GM21786 (cell line): ENCODE data around the gene BLOC1S2.
A peak's percentile ranks its signal among the peaks of the same experiment; 100 is the strongest.
"Not testable (repeated sequence)": the region's sequence is repeated elsewhere in the genome, so short reads cannot be mapped to it uniquely, and the experiment has no call there.

ENCODE experiments used
- ATAC-seq: cut with Tn5 transposase; IDR thresholded peaks from one replicate; pipeline ENCODE4 v1.9.1; 2021; ENCODE audit not compliant: unreplicated experiment

The BLOC1S2 gene

GRCh38 chr10:100292300-100292699 lies 5.8 kb upstream of the BLOC1S2 start:
- ATAC-seq: not testable (repeated sequence)

DNA sequence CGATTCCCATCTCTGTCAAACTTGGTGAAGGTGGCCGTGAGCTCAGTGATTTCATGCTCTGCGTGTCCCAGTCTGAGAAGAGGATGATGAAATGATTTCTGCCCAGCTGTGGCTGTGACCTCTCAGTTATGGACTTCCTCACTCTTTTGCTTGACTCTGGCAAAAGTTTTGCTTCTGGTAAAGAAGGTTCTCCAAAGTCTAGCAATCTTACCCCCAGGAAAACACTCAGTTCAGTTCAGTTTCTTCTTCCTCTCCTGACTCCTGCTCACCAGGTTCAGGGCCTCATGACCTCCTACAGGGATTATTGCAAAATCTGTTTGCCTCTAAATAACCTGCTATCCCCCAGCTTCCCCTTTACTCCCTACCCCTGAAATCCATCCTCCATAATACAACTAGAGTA lies 4.9 kb upstream of the BLOC1S2 start:
- ATAC-seq: no peak

- no peak for ATAC-seq
Measured at GRCh38 chr10:100289641-100290040, 3.2 kb upstream of the BLOC1S2 start.

DNA sequence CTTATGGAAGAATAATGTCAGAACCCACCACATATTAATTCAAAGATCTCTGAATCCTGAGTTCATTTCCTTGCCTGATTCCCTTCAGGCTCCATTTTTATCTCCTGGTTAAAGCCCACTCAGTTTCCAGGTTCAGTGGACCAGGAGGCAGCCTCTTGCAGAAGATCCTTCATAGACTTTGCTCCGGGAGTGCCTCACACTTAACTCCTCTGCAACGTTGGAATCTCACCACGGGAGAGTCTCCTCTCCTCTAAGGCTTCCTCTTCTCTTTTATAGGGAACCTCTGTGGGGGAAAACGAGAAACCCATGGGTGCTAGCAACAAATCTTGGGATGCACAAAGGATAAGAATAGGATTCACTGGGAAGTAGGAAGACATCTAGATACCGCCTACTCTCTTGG lies 1.7 kb upstream of the BLOC1S2 start:
- ATAC-seq: no peak

- ATAC-seq: no peak
Measured at GRCh38 chr10:100287756-100288155, 1.3 kb upstream of the BLOC1S2 start.

DNA sequence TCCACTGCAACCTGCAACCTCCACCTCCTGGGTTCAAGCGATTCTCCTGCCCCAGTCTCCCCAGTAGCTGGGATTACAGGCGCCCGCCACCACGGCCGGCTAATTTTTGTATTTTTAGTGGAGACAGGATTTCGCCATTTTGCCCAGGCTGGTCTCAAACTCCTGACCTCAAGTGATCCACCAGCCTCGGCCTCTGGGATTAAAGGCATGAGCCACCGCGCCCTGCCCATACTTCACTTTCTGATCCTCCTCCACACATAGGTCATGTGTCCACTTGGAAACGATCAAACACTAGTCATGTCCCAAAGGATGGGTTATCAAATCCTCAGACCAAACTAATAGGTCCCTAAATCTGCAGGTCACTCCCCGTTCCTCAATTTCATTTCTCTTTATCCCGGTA lies 1.2 kb downstream of the BLOC1S2 start:
- ATAC-seq: not testable (repeated sequence)

- ATAC-seq: no peak
Measured at GRCh38 chr10:100282907-100283306, 3.6 kb downstream of the BLOC1S2 start.

DNA sequence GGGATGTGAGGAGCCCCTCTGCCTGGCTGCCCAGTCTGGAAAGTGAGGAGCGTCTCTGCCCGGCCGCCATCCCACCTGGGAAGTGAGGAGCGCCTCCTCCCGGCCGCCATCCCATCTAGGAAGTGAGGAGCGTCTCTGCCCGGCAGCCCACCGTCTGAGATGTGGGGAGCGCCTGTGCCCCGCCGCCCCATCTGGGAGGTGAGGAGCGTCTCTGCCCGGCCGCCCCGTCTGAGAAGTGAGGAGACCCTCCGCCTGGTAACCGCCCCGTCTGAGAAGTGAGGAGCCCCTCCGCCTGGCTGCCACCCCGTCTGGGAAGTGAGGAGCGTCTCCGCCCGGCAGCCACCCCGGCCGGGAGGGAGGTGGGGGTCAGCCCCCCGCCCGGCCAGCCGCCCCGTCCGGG lies 9.5 kb downstream of the BLOC1S2 start:
- not testable (repeated sequence) for ATAC-seq

DNA sequence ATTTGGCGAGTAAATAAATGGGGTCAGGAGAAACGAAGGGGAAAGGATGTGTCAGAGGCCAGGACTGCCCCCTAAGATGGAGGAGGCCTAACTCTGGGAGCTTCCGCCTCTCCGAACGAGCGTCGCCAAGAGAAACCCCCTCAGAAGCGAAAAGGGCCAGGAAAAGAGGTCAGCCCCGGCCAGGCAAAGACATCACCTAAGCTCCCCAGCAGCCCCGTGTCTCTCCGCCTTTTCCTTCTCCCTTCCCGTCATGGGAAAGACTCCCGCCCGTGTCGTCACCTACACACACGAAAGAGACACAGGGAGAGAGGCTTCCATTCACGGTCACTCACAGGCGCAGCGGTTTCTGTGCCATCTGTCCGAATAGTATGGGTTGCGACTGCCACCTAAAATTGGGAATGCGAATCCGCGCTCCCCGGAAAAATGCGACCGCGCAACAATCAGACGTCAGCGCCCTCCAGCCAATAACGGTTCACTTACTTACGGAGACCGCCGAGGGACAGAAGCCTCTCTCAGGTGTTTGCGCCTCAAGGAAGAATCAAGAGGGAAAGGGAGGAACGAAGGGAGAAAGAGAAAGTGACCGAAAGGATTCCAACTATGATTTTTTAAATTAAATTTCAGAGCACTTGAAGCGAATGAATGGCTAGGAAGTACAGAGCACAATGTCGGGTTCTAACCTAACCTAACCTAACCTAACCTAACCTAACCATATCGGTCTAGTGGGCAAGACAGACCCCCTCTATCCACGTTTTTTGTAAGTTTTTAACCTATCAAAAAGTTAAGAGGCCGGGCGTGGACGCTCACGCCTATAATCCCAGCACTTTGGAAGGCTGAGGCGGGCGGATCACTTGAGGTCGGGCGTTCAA lies 19.0 kb downstream of the BLOC1S2 start, which contains the start of gene CWF19L1:
Gene CWF19L1, minus strand, starts transcription at position 400 of the 866 bp plus-strand sequence. Its CDS starts 45 bp downstream, at position 355.
- ATAC-seq: peak; percentile 83

DNA sequence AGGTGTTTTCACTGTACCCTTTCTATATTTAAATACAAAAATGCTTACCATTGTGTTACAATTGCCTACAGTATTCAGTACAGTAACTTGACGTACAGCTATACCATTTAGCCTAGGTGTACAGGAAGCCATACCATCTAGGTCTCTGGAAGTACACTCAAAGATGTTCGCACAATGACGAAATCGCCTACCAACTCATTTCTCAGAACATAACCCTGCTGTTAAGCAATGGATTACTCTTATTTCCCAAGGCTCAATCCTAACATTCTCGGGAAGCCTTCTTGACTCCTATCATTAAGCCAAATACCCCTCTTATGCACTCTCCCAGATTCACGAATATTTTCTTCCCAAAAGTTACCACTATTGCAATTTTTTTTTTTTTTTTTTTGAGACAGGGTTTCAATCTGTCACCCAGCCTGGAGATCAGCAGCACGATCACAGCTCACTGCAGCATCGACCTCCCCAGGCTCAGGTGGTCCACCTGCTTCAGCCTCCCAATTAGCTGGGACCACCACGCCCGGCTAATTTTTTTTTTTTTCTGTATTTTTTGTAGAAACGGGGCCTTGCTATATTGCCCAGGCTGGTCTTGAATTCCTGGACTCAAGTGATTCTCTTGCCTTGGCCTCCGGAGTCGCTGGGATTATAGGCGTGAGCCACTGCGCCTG lies 20.5 kb downstream of the BLOC1S2 start:
- no peak for ATAC-seq

- ATAC-seq: no peak
Measured at GRCh38 chr10:100254191-100254590, 32.3 kb downstream of the BLOC1S2 start.

DNA sequence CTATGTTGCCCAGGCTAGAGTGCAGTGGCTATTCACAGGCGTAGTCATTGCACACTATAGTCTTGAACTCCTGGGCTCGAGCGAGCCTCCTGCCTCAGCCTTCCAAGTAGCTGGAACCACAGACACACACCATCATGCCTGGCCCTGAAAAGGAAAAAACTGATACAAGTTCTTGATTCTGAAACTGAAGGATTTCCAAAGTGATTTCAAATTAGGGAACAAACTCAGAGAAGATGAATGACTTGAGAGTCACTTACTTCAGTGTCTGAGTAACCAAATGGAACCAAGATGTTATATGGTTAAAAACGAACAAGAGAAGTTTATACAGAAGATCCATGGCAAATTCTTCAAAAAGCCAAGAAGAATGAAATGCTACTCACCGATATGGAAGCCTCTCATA lies 33.4 kb downstream of the BLOC1S2 start:
- no peak for ATAC-seq

DNA sequence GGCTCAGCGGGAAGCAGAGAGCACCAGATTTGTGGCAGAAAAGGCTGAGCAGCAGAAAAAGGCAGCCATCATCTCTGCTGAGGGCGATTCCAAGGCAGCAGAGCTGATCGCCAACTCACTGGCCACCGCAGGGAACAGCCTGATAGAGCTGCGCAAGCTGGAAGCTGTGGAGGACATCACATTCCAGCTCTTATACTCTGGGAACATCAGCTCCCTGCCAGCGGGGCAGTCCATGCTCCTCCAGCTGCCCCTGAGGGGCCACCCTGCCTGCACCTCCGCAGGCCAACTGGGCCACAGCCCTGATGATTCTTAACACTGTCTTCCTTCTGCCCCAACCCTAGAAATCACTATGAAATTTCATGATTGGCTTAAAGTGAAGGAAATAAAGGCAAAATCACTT lies 37.7 kb downstream of the BLOC1S2 start:
- no peak for ATAC-seq

DNA sequence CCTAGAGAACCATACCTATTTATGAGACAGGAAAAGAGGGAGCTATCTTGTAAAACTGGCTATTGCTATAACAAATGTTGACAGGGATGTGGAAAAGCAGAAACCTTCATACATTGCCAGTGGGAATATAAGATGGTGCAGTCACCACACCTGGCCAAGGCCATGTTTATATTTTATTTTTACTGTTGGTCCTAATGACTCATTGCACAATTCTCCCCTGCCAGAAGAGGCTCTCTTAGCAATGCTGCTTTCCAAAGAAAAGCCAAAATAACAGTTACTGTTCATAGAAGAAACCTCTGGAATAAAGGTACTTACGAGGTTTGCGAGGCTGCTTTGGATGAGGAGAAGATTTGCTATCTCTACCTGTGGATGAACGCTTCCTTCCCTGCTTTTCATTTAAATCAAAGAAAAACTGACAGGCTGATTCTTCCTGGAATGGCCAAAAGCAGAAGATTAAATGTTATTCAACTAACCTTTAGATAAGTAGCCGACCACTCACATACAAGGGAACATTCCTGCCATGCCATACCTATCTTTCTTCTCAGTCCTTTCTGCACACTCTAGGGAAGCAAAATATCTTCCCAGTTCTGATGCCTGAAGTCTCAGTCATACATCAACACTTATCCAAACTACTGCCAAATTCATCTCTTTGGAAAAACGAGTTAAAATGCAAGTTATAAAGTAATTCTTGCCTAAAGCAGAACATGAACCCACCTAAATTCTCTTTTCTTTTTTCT lies 40.8 kb downstream of the BLOC1S2 start:
- no peak for ATAC-seq

DNA sequence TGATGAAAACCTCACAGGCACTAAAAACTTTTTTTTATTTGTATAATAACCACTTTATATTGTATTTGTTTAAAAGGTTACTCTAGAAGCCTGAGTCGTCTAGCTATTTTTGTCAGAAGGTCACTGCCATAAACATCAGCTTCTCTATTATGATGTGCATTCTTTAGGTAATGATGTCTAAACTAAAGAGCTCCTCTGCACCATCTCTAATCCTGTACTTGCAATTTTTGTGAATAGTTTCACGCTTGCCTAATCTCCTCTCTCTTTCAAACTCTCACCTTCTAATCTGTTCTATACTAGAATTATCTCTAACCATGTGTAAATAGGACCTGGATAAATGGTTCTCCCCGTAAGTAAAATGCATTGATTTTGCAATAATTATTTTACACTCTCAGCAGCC lies 46.6 kb downstream of the BLOC1S2 start:
- no peak for ATAC-seq

- ATAC-seq: no peak
Measured at GRCh38 chr10:100238429-100238828, 48.1 kb downstream of the BLOC1S2 start.

DNA sequence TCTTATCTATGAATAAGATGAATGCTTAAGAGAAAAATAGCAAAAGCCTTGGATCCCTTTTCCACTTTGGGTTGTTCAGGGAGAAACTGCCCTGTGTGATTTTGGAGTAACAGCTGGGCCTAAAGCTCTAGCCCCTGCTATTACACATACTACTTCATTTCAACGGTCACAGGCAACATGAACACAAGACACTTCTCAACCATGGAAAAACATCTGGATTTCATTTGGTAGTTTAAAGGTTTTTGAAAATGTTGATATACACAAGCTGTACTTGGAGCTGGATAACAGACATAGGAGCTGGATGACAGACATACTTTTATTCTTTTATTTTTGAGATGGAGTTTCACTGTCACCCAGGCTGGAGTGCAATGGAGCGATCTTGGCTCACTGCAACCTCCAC lies 54.4 kb downstream of the BLOC1S2 start:
- ATAC-seq: no peak

- no peak for ATAC-seq
Measured at GRCh38 chr10:100229819-100230422, 56.6 kb downstream of the BLOC1S2 start.

GRCh38 chr10:100223879-100224278 lies 62.6 kb downstream of the BLOC1S2 start:
- no peak for ATAC-seq
